COLO668 (cell line): ENCODE measurements around the gene LSM14A.

Source experiments
- DNase-seq: peaks from one replicate; lab custom pipeline; 2025; ENCODE audit not compliant: unreplicated experiment; lab: John Stamatoyannopoulos, UW

LSM14A gene

GRCh38 chr19:34278783-34279182, 106.5 kb downstream of the LSM14A start:
- no peak for DNase-seq
